Activated CD8-positive, alpha-beta memory T cell treated with anti-CD3 and anti-CD28 coated beads, Interleukin-2, amount 50 U/mL, for 4 hours (primary cell): ENCODE data around the gene NUDCD3.

Source experiments
- DNase-seq: peaks from one replicate; pipeline ENCODE4 v3.0.0-alpha.2; 2020

The NUDCD3 gene

DNA sequence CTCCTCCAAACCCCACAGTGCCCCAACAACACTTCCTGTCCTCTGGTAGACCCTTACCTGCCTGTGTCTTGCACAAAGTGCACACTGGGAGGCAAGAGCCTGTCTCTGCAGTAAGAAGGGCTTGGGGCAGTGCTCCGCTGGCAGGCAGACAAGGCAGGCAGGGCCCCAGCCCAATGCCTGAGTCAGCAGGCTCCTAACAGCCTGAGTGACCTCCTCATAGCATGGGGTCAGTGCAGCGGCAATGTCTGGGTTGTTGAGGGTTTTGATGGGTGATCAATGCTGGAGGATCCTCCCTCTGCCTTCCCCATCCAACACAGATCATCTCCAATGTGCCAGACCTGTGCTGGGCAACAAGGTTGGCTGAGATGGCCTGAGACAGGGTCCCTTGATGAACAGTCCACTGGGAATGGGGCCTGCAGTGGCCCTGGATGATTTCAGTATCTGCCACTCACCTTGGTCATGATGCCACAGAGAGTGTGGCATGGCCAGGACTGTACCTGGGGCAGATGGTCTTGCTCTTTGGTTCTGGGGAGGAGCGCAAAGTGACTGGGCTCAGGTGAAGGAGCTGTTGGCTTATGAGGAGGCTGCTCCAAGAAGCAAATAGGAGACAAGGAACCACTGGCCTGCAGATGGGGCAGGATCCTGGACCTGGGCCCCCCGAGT, 109.5 kb downstream of the NUDCD3 start:
- no peak for DNase-seq

DNA sequence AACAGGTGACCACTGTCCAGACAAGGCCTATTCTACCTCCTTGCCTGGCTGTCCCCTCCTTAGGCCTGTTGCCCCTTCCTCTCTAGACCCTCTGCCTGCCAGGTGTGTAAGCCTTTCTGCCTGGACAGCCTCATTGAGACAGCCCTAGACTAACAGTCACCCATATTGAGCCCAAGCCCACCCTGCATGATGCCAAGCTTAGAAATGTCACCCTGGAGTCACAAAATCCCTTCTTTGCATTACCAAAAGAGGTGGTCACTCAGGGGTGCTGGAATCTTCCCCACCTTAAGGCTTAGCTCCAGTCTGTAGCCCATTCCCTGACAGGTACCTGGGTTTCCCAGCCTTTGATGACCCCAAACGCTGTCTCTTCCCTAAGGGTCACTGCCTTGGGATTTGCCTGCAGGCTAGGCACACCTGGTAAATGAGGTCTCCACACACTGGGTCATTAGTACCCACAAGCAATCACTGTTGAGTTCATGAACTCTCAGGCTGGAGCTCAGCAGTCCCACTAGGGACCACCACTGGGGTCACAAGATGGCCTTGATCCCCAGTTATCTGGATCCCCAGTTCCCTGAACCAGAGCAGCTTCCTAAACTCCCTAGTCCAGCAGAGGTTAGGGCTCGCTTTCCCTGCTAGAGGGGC, 110.1 kb downstream of the NUDCD3 start:
- no peak for DNase-seq

- no peak for DNase-seq
These were observed 110.9 kb downstream of the NUDCD3 start for GRCh38 chr7:44379366-44380188.

DNA sequence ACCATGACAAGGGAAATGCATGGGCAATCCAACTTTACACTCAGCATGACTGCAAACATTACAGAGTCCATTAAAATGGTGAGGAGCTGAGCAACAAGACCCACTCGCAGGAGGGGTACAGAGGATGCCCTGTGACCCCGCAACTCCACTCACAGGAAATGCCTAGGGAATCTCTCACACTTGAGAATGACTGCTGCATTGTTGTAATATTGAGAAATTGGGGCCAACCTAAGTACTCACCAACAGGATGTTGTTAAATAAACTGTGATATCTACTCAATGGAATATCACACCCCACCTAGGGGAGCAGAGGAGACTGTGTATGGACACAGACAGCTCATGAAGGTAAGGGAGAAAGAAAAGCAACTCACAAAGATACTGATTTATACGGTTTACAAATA, 111.7 kb downstream of the NUDCD3 start:
- no peak for DNase-seq

- DNase-seq, result no peak
These were observed 112.6 kb downstream of the NUDCD3 start for GRCh38 chr7:44377681-44378421.

GRCh38 chr7:44377134-44377463, 113.4 kb downstream of the NUDCD3 start:
- DNase-seq, result no peak

- DNase-seq, result no peak
These were observed 113.9 kb downstream of the NUDCD3 start for GRCh38 chr7:44376429-44377133.

GRCh38 chr7:44375926-44376342, 114.5 kb downstream of the NUDCD3 start:
- no peak for DNase-seq

DNA sequence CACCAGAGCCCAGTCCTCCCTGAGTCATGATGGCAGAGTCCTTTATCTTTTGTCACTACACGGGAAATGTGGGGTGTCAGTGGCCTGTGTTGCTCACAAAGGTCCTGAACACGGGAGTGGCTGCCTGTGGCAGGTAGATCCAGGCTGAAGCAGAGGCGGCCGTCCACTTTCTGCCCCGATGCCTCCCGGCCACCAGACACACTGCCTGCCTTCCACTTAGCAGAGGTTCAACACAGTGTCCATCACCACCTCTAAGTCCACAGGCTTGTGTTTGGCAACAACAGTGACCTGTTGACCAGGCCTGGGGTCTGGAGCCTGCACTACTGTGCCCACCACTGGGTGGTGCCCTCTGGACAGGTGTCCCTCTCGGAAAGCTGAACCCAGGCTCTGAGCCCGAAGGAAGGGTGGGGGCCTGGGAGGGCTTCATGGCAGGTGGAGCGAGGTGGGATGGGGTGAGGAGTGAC, 115.2 kb downstream of the NUDCD3 start:
- no peak for DNase-seq

GRCh38 chr7:44374007-44374763, 116.3 kb downstream of the NUDCD3 start:
- no peak for DNase-seq

GRCh38 chr7:44373418-44373740, 117.1 kb downstream of the NUDCD3 start:
- no peak for DNase-seq

DNA sequence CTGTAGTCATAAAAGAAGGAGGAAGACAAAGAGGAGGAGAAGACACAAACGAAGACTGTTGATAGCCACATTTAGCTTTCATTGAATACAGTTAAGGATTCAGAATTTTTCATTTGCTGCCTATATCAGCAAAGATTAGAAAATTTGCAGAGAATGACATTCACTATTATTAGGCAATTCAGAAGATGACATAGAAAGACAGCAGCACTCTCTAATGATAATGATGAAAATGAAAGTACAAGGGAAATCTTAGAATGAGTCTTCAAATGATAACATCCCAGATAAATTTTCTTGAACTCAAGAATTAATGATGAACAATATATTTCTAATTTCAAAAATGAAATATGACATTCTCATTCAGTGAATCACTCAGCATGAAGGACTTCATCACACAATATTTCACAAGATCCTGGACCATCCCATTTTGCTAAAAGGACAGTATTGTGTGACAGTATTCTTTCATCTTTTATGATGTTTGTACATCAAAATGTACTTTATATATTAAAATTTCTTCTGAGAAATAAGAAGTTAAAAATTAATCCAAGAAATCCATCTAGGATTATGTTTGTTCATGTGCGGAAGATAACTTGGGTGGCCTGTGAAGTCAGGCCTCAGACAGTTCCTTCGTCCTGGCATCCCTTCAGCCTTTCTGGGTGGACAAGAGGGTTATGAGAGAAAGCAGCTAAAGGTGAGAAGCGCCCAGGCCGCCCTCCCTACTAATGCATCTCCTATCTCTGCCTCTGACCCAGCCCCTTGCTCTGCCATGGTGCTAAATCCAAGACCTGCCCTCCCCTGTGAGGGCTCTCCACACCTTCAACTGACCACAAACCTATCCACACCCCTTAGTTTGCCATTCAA, 117.7 kb downstream of the NUDCD3 start:
- DNase-seq, result no peak

DNA sequence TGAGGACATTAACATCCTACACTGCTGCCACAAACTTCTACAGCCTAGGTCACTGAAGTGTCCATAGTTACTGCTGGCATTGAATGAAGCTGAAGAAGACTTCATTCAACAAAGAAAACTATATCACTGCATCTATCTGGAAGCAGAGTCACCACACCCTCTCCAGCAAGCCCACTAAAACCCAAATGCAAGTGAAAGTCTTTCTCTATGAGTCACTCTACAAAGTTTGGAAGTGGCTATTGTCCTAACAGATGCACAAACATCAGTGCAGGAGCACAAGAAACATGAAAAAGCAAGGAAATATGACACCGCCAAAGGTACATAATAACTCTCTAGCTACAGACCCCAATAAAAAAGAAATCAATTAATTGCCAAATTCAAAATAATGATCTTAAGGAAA, 121.6 kb downstream of the NUDCD3 start:
- no peak for DNase-seq

GRCh38 chr7:44368455-44368854, 122.0 kb downstream of the NUDCD3 start:
- no peak for DNase-seq

DNA sequence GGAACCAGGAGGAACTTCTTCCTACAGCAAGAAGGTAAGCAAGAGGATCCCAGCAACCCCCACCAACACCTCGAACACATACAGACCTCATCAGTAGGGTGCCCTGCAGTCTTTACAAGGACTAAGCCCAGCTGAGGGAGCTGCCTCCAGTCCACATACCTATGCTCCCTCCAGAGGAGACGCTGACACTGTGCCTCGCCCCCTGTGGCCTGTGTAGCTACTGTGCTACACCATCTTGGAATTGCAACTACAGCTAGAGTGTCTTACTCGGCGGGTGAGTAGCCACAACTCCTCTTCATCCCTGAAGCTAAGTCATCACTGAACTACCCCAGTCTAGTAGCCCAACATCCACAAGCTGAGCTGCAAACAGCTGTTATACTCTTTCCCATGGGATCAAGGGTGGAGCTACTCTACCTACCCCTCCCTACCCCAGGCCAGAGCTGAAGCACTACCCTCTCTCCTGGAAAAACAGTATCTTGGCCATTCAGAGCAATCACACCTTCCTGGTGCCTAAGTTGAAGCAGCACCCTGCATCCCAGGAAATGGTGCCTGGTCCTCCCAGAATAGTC, 122.9 kb downstream of the NUDCD3 start:
- DNase-seq, result no peak

DNA sequence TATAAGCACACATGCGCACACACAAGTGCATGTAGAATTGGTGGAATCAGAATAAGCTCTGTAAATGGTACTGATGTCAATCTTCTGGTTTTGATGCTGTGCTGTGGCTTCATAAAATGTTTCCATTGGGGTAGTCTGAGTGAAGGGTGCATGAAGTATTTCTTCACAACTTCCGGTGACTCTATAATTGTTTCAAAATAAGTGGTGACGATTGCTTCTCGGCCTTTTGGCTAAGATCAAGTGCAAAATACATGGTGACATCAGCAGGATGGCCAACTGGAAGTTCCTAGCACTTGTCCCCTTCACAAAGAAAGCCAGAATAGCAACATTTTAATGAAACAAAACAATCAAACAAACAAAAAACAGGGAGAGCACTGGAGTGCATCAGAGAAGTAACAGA, 123.5 kb downstream of the NUDCD3 start:
- no peak for DNase-seq

- DNase-seq, result no peak
These were observed 136.8 kb downstream of the NUDCD3 start for GRCh38 chr7:44353668-44354067.

DNA sequence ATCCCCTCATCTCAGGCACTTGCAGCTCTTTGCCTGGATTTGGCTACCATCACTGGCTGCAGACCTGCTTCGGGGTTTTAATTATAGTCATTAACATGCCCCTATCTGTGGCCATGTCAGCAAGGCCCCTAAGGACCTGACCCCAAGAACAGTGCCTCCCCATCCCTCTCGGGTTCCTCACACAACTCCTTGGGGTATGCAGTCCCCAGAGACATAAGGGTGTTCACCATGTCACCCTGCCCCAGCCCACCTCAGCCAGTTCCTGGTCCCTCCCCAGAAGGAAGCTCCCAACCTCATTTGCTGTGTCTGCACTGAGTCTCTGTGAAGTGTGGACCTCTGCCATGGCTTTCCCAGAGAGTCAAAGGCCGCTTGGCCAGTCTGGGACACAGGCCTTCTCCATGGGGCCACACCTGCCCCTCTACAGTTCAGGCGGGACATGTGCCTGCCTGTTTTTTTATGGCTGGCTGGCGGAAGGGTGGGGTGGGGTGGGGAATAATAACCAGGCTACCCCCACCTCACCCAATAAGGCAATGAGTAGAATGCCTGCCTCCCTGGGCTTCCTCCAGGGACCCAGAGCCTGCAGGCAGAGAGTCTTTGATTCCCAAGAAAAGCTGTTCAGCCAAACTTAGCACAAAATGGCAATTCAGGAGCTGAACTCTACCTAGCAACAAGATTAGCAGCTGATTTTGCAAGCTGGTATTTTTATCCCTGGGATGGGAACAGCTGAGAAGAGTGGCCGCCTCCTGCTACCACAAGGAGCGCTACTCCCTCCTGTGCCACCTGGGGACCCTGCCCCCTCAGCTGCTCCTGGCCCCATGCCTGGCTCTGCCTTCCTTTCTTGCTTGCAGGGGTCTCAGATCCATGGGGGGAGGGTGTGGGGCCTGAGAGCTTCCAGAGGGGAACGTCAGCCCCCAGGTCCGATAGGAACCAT, 141.3 kb downstream of the NUDCD3 start:
- DNase-seq, result no peak

GRCh38 chr7:44348300-44348699, 142.2 kb downstream of the NUDCD3 start:
- DNase-seq, result no peak
